Fibroblast of lung (primary cell): ENCODE results near the gene TAF8.

ENCODE experiments used
- EZH2 ChIP-seq: IDR thresholded peaks from 2 replicates; pipeline ENCODE4 v1.5.1; 2012; ENCODE audit warnings: low read length, control low read depth, mild to moderate bottlenecking; ENCODE audit errors: missing control alignments
- TF ChIP-seq, protein P1 (sequence below), 2 donors: IDR thresholded peaks in 1 of 2; conservative IDR thresholded peaks in 1 of 2; 1 replicate in 1 of 2; 2 replicates in 1 of 2; pipeline ENCODE4 v1.5.1; 2011 to 2012; ENCODE audit warnings: low read length in 2 of 2, control low read depth in 1 of 2, inconsistent platforms in 1 of 2, low read depth in 1 of 2, mild to moderate bottlenecking in 1 of 2

DNA sequence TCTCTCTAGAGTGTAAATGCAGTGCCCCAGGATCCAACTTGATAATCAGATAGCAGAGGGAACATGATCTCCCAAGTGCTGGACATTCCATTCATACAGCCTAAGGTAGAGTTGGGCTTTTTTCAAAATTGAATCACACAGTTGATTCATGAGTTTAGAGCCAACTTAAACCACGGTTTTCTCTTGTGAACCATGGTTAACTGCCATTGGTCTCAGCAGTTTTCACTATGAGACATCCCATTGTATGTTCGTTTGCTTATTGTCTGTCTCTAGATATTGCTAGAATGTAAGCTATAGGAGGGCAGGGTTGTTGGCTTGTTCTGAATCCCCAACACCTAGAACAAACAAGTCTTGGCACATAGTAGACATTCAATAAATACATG, 37.2 kb upstream of the TAF8 start:
- TF ChIP-seq, protein P1, sequence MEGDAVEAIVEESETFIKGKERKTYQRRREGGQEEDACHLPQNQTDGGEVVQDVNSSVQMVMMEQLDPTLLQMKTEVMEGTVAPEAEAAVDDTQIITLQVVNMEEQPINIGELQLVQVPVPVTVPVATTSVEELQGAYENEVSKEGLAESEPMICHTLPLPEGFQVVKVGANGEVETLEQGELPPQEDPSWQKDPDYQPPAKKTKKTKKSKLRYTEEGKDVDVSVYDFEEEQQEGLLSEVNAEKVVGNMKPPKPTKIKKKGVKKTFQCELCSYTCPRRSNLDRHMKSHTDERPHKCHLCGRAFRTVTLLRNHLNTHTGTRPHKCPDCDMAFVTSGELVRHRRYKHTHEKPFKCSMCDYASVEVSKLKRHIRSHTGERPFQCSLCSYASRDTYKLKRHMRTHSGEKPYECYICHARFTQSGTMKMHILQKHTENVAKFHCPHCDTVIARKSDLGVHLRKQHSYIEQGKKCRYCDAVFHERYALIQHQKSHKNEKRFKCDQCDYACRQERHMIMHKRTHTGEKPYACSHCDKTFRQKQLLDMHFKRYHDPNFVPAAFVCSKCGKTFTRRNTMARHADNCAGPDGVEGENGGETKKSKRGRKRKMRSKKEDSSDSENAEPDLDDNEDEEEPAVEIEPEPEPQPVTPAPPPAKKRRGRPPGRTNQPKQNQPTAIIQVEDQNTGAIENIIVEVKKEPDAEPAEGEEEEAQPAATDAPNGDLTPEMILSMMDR (conservative IDR thresholded peaks at IDR 0.05 in 1 of 2, IDR thresholded peaks at IDR 0.05 in 1 of 2; ENCODE audit: low read depth in 1 of 2, low read length in 2 of 2) = no peak
- TF ChIP-seq EZH2 = no peak
